ENCODE data around the gene KCNH4. TPM values are rescaled to one million over a fixed set of nuclear protein-coding genes. Genes with fewer than 3 reads are reported as not detected.

KCNH4 gene
- polyA plus RNA-seq, 3 donors: 0.05 TPM; not detected in 2

GRCh38 chr17:42125565-42125964, 55.4 kb downstream of the KCNH4 start:
- intact Hi-C loops (cut with micrococcal nuclease): no loop called here
- no peak overlapping the region for H3K9ac ChIP-seq (ENCODE audit: insufficient read depth, low read length, poor library complexity, severe bottlenecking)
- DNase-seq: no peak
- no peaks in the 10 kb centered on the region for H3K9me3 ChIP-seq (replicated peaks in 1 of 2; ENCODE audit: control insufficient read depth in 1 of 2, insufficient read depth in 1 of 2, low read length in 2 of 2)
- peaks cover 13% of the 10 kb centered on the region for H3K79me2 ChIP-seq (ENCODE audit: insufficient read depth, low read length)
- H3K4me2 ChIP-seq (replicated peaks; ENCODE audit: extremely low read depth, low read length, poor library complexity, severe bottlenecking): no peak overlapping the region
- Mint-ChIP-seq H3K4me3 (no peak overlapping the region), H3K27ac (peak overlapping the region in 3 of 7 donors; percentile 46 to 50 (median 50)), H3K27me3 (ENCODE audit: low read depth in 3 of 3) (no peaks in the 10 kb centered on the region), H3K36me3 (peaks cover 66 to 77% of the 10 kb centered on the region in 2 donors), H3K9me3 (no peaks in the 10 kb centered on the region), H3K4me1 (peaks cover 10% of the 10 kb centered on the region)
- WGBS (ENCODE audit: insufficient coverage): 98% methylated on average over 7 of the region's 12 CpGs
- no peak overlapping the region for H2AFZ ChIP-seq (ENCODE audit: insufficient read depth, low read depth, low read length, poor library complexity, severe bottlenecking)
- H3K27ac ChIP-seq (ENCODE audit: low read depth in 1 of 2, low read length in 2 of 2): no peak overlapping the region
- H3K4me1 ChIP-seq (ENCODE audit: control insufficient read depth in 1 of 2, insufficient read depth in 2 of 2, low read length in 2 of 2): peaks cover 6 to 12% of the 10 kb centered on the region in 2 donors
- H4K20me1 ChIP-seq (ENCODE audit: insufficient read depth, low read length): peaks cover 57% of the 10 kb centered on the region
- no peak for TF ChIP-seq CTCF (IDR thresholded peaks at IDR 0.05)
- no peak overlapping the region for H3K4me3 ChIP-seq (replicated peaks in 1 of 3; ENCODE audit: low read depth in 2 of 3, low read length in 3 of 3)
- H3K36me3 ChIP-seq (replicated peaks in 1 of 2; ENCODE audit: control insufficient read depth in 1 of 2, insufficient read depth in 2 of 2, low read length in 2 of 2): peaks cover 64 to 65% of the 10 kb centered on the region in 2 donors
- H3K27me3 ChIP-seq (ENCODE audit: control insufficient read depth in 2 of 2, insufficient read depth in 2 of 2, low read length in 2 of 2): no peaks in the 10 kb centered on the region

GRCh38 chr17:42124256-42124655, 56.7 kb downstream of the KCNH4 start:
- no peak overlapping the region for H3K4me2 ChIP-seq (replicated peaks; ENCODE audit: extremely low read depth, low read length, poor library complexity, severe bottlenecking)
- no peaks in the 10 kb centered on the region for H3K27me3 Mint-ChIP-seq (ENCODE audit: low read depth in 3 of 3)
- no peaks in the 10 kb centered on the region for H3K9me3 Mint-ChIP-seq
- no peaks in the 10 kb centered on the region for H3K27me3 ChIP-seq (ENCODE audit: control insufficient read depth in 2 of 2, insufficient read depth in 2 of 2, low read length in 2 of 2)
- H3K4me3 Mint-ChIP-seq: no peak overlapping the region
- H3K4me1 ChIP-seq (ENCODE audit: control insufficient read depth in 1 of 2, insufficient read depth in 2 of 2, low read length in 2 of 2): peaks cover 9 to 16% of the 10 kb centered on the region in 2 donors
- TF ChIP-seq CTCF (IDR thresholded peaks at IDR 0.05): no peak
- H3K4me1 Mint-ChIP-seq: peaks cover 14% of the 10 kb centered on the region
- DNase-seq: no peak
- H3K9me3 ChIP-seq (replicated peaks in 1 of 2; ENCODE audit: control insufficient read depth in 1 of 2, insufficient read depth in 1 of 2, low read length in 2 of 2): no peaks in the 10 kb centered on the region
- H3K4me3 ChIP-seq (replicated peaks in 1 of 3; ENCODE audit: low read depth in 2 of 3, low read length in 3 of 3): no peak overlapping the region
- peaks cover 50 to 52% of the 10 kb centered on the region in 2 donors for H3K36me3 ChIP-seq (replicated peaks in 1 of 2; ENCODE audit: control insufficient read depth in 1 of 2, insufficient read depth in 2 of 2, low read length in 2 of 2)
- intact Hi-C loops (cut with micrococcal nuclease): no loop called here
- H3K79me2 ChIP-seq (ENCODE audit: insufficient read depth, low read length): peaks cover 2% of the 10 kb centered on the region
- WGBS (ENCODE audit: insufficient coverage): 100% methylated on average over 1 of the region's 3 CpGs
- H3K9ac ChIP-seq (ENCODE audit: insufficient read depth, low read length, poor library complexity, severe bottlenecking): no peak overlapping the region
- peaks cover 53 to 64% of the 10 kb centered on the region in 2 donors for H3K36me3 Mint-ChIP-seq
- peak overlapping the region in 6 of 7 donors; percentile 1 to 79 (median 22) for H3K27ac Mint-ChIP-seq
- no peak overlapping the region for H3K27ac ChIP-seq (ENCODE audit: low read depth in 1 of 2, low read length in 2 of 2)
- H2AFZ ChIP-seq (ENCODE audit: insufficient read depth, low read depth, low read length, poor library complexity, severe bottlenecking): no peak overlapping the region
- H4K20me1 ChIP-seq (ENCODE audit: insufficient read depth, low read length): peaks cover 44% of the 10 kb centered on the region

All from CD14-positive monocyte (primary cell).